SK-N-SH (cell line): ENCODE measurements around the gene CDK5RAP2.

ENCODE experiments used
- CTCF ChIP-seq: fragments of 200-600 bp; sonication (generic); IDR thresholded peaks from 2 replicates; pipeline ENCODE4 v1.6.1; 2017; ENCODE audit warnings: antibody characterized with exemption, mild to moderate bottlenecking, moderate library complexity
- GABPA ChIP-seq: IDR thresholded peaks from 2 replicates; pipeline ENCODE4 v1.4.0; 2012; ENCODE audit warnings: low read depth, mild to moderate bottlenecking
- JUND ChIP-seq: IDR thresholded peaks from 2 replicates; pipeline ENCODE4 v1.4.0; 2012
- MAX ChIP-seq: IDR thresholded peaks from 2 replicates; pipeline ENCODE4 v1.4.0; 2012; ENCODE audit warnings: low read depth
- MEF2A ChIP-seq: IDR thresholded peaks from 2 replicates; pipeline ENCODE4 v1.4.0; 2012; ENCODE audit warnings: low read depth, borderline replicate concordance
- NFIC ChIP-seq: IDR thresholded peaks from 2 replicates; pipeline ENCODE4 v1.4.0; 2012; ENCODE audit warnings: borderline replicate concordance
- POLR2AphosphoS5 ChIP-seq: IDR thresholded peaks from 2 replicates; pipeline ENCODE4 v1.6.1; 2012; ENCODE audit warnings: low read depth, low read length
- SMC3 ChIP-seq: IDR thresholded peaks from 2 replicates; pipeline ENCODE4 v1.6.1; 2012; ENCODE audit warnings: low read depth, low read length, improper control_type of control experiment
- TAF1 ChIP-seq: IDR thresholded peaks from 2 replicates; pipeline ENCODE4 v1.6.1; 2012; ENCODE audit warnings: low read depth, mild to moderate bottlenecking, low read length, moderate library complexity, borderline replicate concordance
- TEAD4 ChIP-seq: IDR thresholded peaks from 2 replicates; pipeline ENCODE4 v1.4.0; 2012; ENCODE audit warnings: mild to moderate bottlenecking, borderline replicate concordance; ENCODE audit not compliant: insufficient read depth

- TF ChIP-seq CTCF (no peak), POLR2AphosphoS5 (no peak), TEAD4 (no peak), NFIC (no peak), TAF1 (no peak), GABPA (no peak), MEF2A (no peak), MAX (no peak), SMC3 (no peak), JUND (no peak)
Observed at GRCh38 chr9:120570296-120570695, 9.7 kb downstream of the CDK5RAP2 start.
